Neural progenitor cell (in vitro differentiated cells): ENCODE results near the gene C1orf210. TPM values are rescaled to one million over a fixed set of nuclear protein-coding genes. Genes with fewer than 3 reads are reported as not detected.

Source experiments
- DNase-seq: peaks from one replicate; pipeline ENCODE4 v3.0.0-alpha.2; 2016; ENCODE audit warnings: low spot score
- H2AFZ ChIP-seq: fragments of 200-600 bp; sonication (generic); replicated peaks from 2 replicates; pipeline ENCODE4 v1.6.1; 2016; ENCODE audit warnings: antibody characterized with exemption
- H3F3A ChIP-seq: fragments of 200-600 bp; sonication (generic); 2 replicates; pipeline ENCODE4 v1.6.1; 2016; ENCODE audit warnings: antibody characterized with exemption, low read depth
- H3K27ac ChIP-seq: fragments of 200-600 bp; sonication (generic); 2 replicates; pipeline ENCODE4 v1.5.1; 2016; ENCODE audit warnings: mild to moderate bottlenecking
- H3K27me3 ChIP-seq: fragments of 200-600 bp; sonication (generic); 2 replicates; pipeline ENCODE4 v1.6.1; 2016; ENCODE audit warnings: mild to moderate bottlenecking, moderate library complexity
- H3K36me3 ChIP-seq: fragments of 200-600 bp; sonication (generic); 2 replicates; pipeline ENCODE4 v1.5.1; 2016
- H3K4me1 ChIP-seq: fragments of 200-600 bp; sonication (generic); 2 replicates; pipeline ENCODE4 v1.6.1; 2016; ENCODE audit warnings: mixed run types
- H3K4me2 ChIP-seq: fragments of 200-600 bp; sonication (generic); 2 replicates; pipeline ENCODE4 v1.6.1; 2016
- H3K4me3 ChIP-seq: fragments of 200-600 bp; sonication (generic); 2 replicates; pipeline ENCODE4 v1.5.1; 2016
- H3K79me2 ChIP-seq: fragments of 200-600 bp; sonication (generic); 2 replicates; pipeline ENCODE4 v1.6.1; 2016; ENCODE audit warnings: low read depth
- H3K9ac ChIP-seq: fragments of 200-600 bp; sonication (generic); 2 replicates; pipeline ENCODE4 v1.6.1; 2016
- H3K9me3 ChIP-seq: fragments of 200-600 bp; sonication (generic); 2 replicates; pipeline ENCODE4 v1.5.1; 2016; ENCODE audit warnings: low read depth
- H4K20me1 ChIP-seq: fragments of 200-600 bp; sonication (generic); 2 replicates; pipeline ENCODE4 v1.6.1; 2016; ENCODE audit warnings: low read depth
- H3K27ac Mint-ChIP-seq: 3 replicates; pipeline ENCODE4 v1.8.0; 2021; ENCODE audit warnings: mixed read lengths
- H3K27me3 Mint-ChIP-seq: 2 replicates; pipeline ENCODE4 v1.8.0; 2022; ENCODE audit warnings: low read depth, mild to moderate bottlenecking, inconsistent platforms, moderate library complexity, mixed read lengths; ENCODE audit not compliant: insufficient read depth
- H3K36me3 Mint-ChIP-seq: 3 replicates; pipeline ENCODE4 v1.8.0; 2021; ENCODE audit warnings: mixed read lengths
- H3K4me1 Mint-ChIP-seq: 3 replicates; pipeline ENCODE4 v1.8.0; 2021; ENCODE audit warnings: mixed read lengths
- H3K4me3 Mint-ChIP-seq: 3 replicates; pipeline ENCODE4 v1.8.0; 2021; ENCODE audit warnings: mild to moderate bottlenecking, moderate library complexity, mixed read lengths
- H3K9me3 Mint-ChIP-seq: 3 replicates; pipeline ENCODE4 v1.8.0; 2020; ENCODE audit warnings: mixed read lengths
- CTCF ChIP-seq: fragments of 200-600 bp; sonication (generic); IDR thresholded peaks from 2 replicates; pipeline ENCODE4 v1.5.1; 2017; ENCODE audit warnings: antibody characterized with exemption, mild to moderate bottlenecking
- EZH2 ChIP-seq: fragments of 200-600 bp; sonication (generic); IDR thresholded peaks from 2 replicates; pipeline ENCODE4 v1.6.1; 2017; ENCODE audit warnings: antibody characterized with exemption, mild to moderate bottlenecking, moderate library complexity
- EZH2phosphoT487 ChIP-seq: fragments of 200-600 bp; sonication (generic); IDR thresholded peaks from 2 replicates; pipeline ENCODE4 v1.6.1; 2017; ENCODE audit warnings: antibody characterized with exemption
- total RNA-seq: library from RNA; depleted of rRNA; stranded (reverse); fragments of >200 nt; gene quantifications from 2 replicates; pipeline ENCODE4 v1.2.3, GENCODE V29; 2015; ENCODE audit warnings: low replicate concordance

The C1orf210 gene
- total RNA-seq, 1 donor from 2014 or later: not detected

- H3K4me1 Mint-ChIP-seq: peaks cover 19% of the 10 kb centered on the region
- H3K4me3 Mint-ChIP-seq: no peak overlapping the region
- Histone ChIP-seq H3K27me3 (no peaks in the 10 kb centered on the region), H3K9me3 (no peaks in the 10 kb centered on the region), H3K27ac (no peak overlapping the region), H4K20me1 (no peaks in the 10 kb centered on the region), H3K79me2 (no peaks in the 10 kb centered on the region), H3F3A (no peaks in the 10 kb centered on the region), H3K9ac (no peak overlapping the region), H3K36me3 (no peaks in the 10 kb centered on the region), H3K4me1 (peaks cover 14% of the 10 kb centered on the region), H2AFZ (no peak overlapping the region), H3K4me2 (no peak overlapping the region), H3K4me3 (no peak overlapping the region)
- H3K27ac Mint-ChIP-seq: no peak overlapping the region
- H3K9me3 Mint-ChIP-seq: no peaks in the 10 kb centered on the region
- H3K27me3 Mint-ChIP-seq: peaks cover 7% of the 10 kb centered on the region
- no peak for DNase-seq
- H3K36me3 Mint-ChIP-seq: no peaks in the 10 kb centered on the region
- TF ChIP-seq EZH2: no peak
- TF ChIP-seq CTCF: no peak
- no peak for TF ChIP-seq EZH2phosphoT487
Measured at GRCh38 chr1:43304771-43305300, 19.5 kb upstream of the C1orf210 start.

- H3K9me3 ChIP-seq: no peaks in the 10 kb centered on the region
- Mint-ChIP-seq H3K27ac (peak overlapping the region; percentile 17), H3K27me3 (peaks cover 7% of the 10 kb centered on the region), H3K9me3 (no peaks in the 10 kb centered on the region), H3K4me1 (peaks cover 19% of the 10 kb centered on the region), H3K36me3 (no peaks in the 10 kb centered on the region), H3K4me3 (peak overlapping the region; percentile 40)
- DNase-seq: no peak
- H3K27me3 ChIP-seq: no peaks in the 10 kb centered on the region
- peaks cover 19% of the 10 kb centered on the region for H3K4me1 ChIP-seq
- no peak overlapping the region for H3K4me2 ChIP-seq
- H3K9ac ChIP-seq: no peak overlapping the region
- peak overlapping the region; percentile 68 for H2AFZ ChIP-seq
- H3K36me3 ChIP-seq: no peaks in the 10 kb centered on the region
- no peaks in the 10 kb centered on the region for H4K20me1 ChIP-seq
- no peak overlapping the region for H3K27ac ChIP-seq
- H3F3A ChIP-seq: no peaks in the 10 kb centered on the region
- H3K79me2 ChIP-seq: no peaks in the 10 kb centered on the region
- H3K4me3 ChIP-seq: no peak overlapping the region
- TF ChIP-seq EZH2 (no peak), CTCF (no peak), EZH2phosphoT487 (no peak)
Measured at GRCh38 chr1:43304314-43304681, 18.9 kb upstream of the C1orf210 start.

- no peak overlapping the region for H3K4me2 ChIP-seq
- H3K27me3 Mint-ChIP-seq: peaks cover 7% of the 10 kb centered on the region
- no peaks in the 10 kb centered on the region for H3K9me3 ChIP-seq
- no peaks in the 10 kb centered on the region for H3K27me3 ChIP-seq
- H4K20me1 ChIP-seq: no peaks in the 10 kb centered on the region
- H3F3A ChIP-seq: no peaks in the 10 kb centered on the region
- peaks cover 25% of the 10 kb centered on the region for H3K4me1 ChIP-seq
- no peaks in the 10 kb centered on the region for H3K79me2 ChIP-seq
- H3K4me3 Mint-ChIP-seq: peak overlapping the region; percentile 40
- H3K9ac ChIP-seq: no peak overlapping the region
- H3K36me3 ChIP-seq: no peaks in the 10 kb centered on the region
- H3K9me3 Mint-ChIP-seq: no peaks in the 10 kb centered on the region
- no peaks in the 10 kb centered on the region for H3K36me3 Mint-ChIP-seq
- peak overlapping the region; percentile 43 for H3K27ac Mint-ChIP-seq
- no peak overlapping the region for H2AFZ ChIP-seq
- TF ChIP-seq EZH2phosphoT487: no peak
- no peak for TF ChIP-seq CTCF
- TF ChIP-seq EZH2: no peak
- no peak overlapping the region for H3K27ac ChIP-seq
- peaks cover 19% of the 10 kb centered on the region for H3K4me1 Mint-ChIP-seq
- H3K4me3 ChIP-seq: no peak overlapping the region
- DNase-seq: no peak
Measured at GRCh38 chr1:43303471-43304313, 18.3 kb upstream of the C1orf210 start.
